ENCODE data around the gene VCPKMT. TPM values are rescaled to one million over a fixed set of nuclear protein-coding genes. Genes with fewer than 3 reads are reported as not detected.

Gene VCPKMT
- total and polyA plus RNA-seq, 9 of the 15 experiments (the other 6 are each of a cell fraction or from before 2014, with no cell fraction given): 2.7 to 7.8 (median 6.3) TPM

GRCh38 chr14:50060871-50061663 is 55.3 kb downstream of the VCPKMT start (continued):
- TF ChIP-seq PTTG1 (tag; IDR thresholded peaks at IDR 0.05; ENCODE audit: low read depth) (no peak), HEY1 (CRISPR knock-in tag; IDR thresholded peaks at IDR 0.05; ENCODE audit: borderline replicate concordance) (0 out of 2 replicates have a peak, but pooled peaks have one; percentile 10), ZNF165 (CRISPR knock-in tag; IDR thresholded peaks at IDR 0.05; ENCODE audit: borderline replicate concordance) (no peak), ZNF507 (tag; conservative IDR thresholded peaks at IDR 0.05) (no peak), ZNF124 (CRISPR knock-in tag; IDR thresholded peaks at IDR 0.05) (no peak), DNMT1 (IDR thresholded peaks at IDR 0.05) (no peak), ZNF717 (CRISPR knock-in tag; IDR thresholded peaks at IDR 0.05) (no peak), ZBTB2 (IDR thresholded peaks at IDR 0.05) (no peak), PHF8 (IDR thresholded peaks at IDR 0.05; ENCODE audit: borderline replicate concordance, low read length) (no peak), PHB2 (IDR thresholded peaks at IDR 0.05; ENCODE audit: low read depth) (no peak), MEF2D (tag; conservative IDR thresholded peaks at IDR 0.05; ENCODE audit: low read depth) (peak; percentile 64; the same call in 1 of the 2 replicates), FOXJ2 (tag; IDR thresholded peaks at IDR 0.05) (no peak), CHCHD3 (CRISPR knock-in tag; IDR thresholded peaks at IDR 0.05) (no peak), ZNF12 (CRISPR knock-in tag; IDR thresholded peaks at IDR 0.05) (no peak), ZNF121 (CRISPR knock-in tag; conservative IDR thresholded peaks at IDR 0.05) (no peak), SRSF1 (IDR thresholded peaks at IDR 0.05; ENCODE audit: low read depth, low read length) (no peak), DPF2 (IDR thresholded peaks at IDR 0.05) (no peak), CEBPB (tag; IDR thresholded peaks at IDR 0.05) (peak; percentile 96), BRD9 (IDR thresholded peaks at IDR 0.05; ENCODE audit: low read depth, partially characterized antibody) (peak; percentile 32), MYNN (IDR thresholded peaks at IDR 0.05) (no peak), MYNN (CRISPR knock-in tag; IDR thresholded peaks at IDR 0.05) (no peak), TCF7L2 (IDR thresholded peaks at IDR 0.05; ENCODE audit: low read depth, low read length) (no peak), ZNF586 (CRISPR knock-in tag; conservative IDR thresholded peaks at IDR 0.05) (no peak), THAP7 (CRISPR knock-in tag; IDR thresholded peaks at IDR 0.05) (no peak), TBP (optimal IDR thresholded peaks at IDR 0.05; ENCODE audit: low read depth, low read length) (no peak), FOS (IDR thresholded peaks at IDR 0.05; ENCODE audit: extremely low read depth, insufficient read length) (no peak), TRIM28 (IDR thresholded peaks at IDR 0.05) (no peak), ZNF707 (CRISPR knock-in tag; conservative IDR thresholded peaks at IDR 0.05) (no peak), ZBTB49 (CRISPR knock-in tag; IDR thresholded peaks at IDR 0.05; ENCODE audit: borderline replicate concordance) (no peak)

All from K562 (cell line).